Glutamatergic neuron (in vitro differentiated cells): ENCODE data around the gene RBMS1. TPM values are rescaled to one million over a fixed set of nuclear protein-coding genes. Genes with fewer than 3 reads are reported as not detected.

Experiments used
- DNase-seq: peaks from one replicate; pipeline ENCODE4 v3.0.0; 2022
- H3K27ac Mint-ChIP-seq: one replicate; pipeline ENCODE4 v1.8.0; 2020; ENCODE audit warnings: mild to moderate bottlenecking, mixed read lengths, inconsistent platforms; ENCODE audit not compliant: unreplicated experiment
- H3K27me3 Mint-ChIP-seq: one replicate; pipeline ENCODE4 v1.8.0; 2020; ENCODE audit warnings: mild to moderate bottlenecking, moderate library complexity, mixed read lengths, inconsistent platforms; ENCODE audit not compliant: unreplicated experiment
- H3K36me3 Mint-ChIP-seq: one replicate; pipeline ENCODE4 v1.8.0; 2020; ENCODE audit warnings: mild to moderate bottlenecking, mixed read lengths, inconsistent platforms; ENCODE audit not compliant: unreplicated experiment
- H3K4me1 Mint-ChIP-seq: one replicate; pipeline ENCODE4 v1.8.0; 2020; ENCODE audit warnings: mild to moderate bottlenecking, low read depth, mixed read lengths, inconsistent platforms; ENCODE audit not compliant: unreplicated experiment
- H3K4me3 Mint-ChIP-seq: one replicate; pipeline ENCODE4 v1.8.0; 2020; ENCODE audit warnings: mild to moderate bottlenecking, mixed read lengths, inconsistent platforms; ENCODE audit not compliant: unreplicated experiment
- H3K9me3 Mint-ChIP-seq: one replicate; pipeline ENCODE4 v1.8.0; 2020; ENCODE audit warnings: mild to moderate bottlenecking, moderate library complexity, mixed read lengths, inconsistent platforms; ENCODE audit not compliant: unreplicated experiment
- total RNA-seq: library from RNA; stranded (reverse); fragmentation: NEBNext Ultra II Directional; extraction: Animal tissue kit (Norgen Biotek cat#: 25700); gene quantifications from one replicate; pipeline ENCODE4 v1.2.1, GENCODE V29; 2021; ENCODE audit not compliant: unreplicated experiment
- TF ChIP-seq, protein P1 (sequence below): fragments of 200-600 bp; sonication (generic); IDR thresholded peaks from one replicate; pipeline ENCODE4 v1.5.0; 2021; ENCODE audit not compliant: partially characterized antibody, unreplicated experiment

RBMS1 gene
- total RNA-seq, 1 donor from 2014 or later: 142 TPM

DNA sequence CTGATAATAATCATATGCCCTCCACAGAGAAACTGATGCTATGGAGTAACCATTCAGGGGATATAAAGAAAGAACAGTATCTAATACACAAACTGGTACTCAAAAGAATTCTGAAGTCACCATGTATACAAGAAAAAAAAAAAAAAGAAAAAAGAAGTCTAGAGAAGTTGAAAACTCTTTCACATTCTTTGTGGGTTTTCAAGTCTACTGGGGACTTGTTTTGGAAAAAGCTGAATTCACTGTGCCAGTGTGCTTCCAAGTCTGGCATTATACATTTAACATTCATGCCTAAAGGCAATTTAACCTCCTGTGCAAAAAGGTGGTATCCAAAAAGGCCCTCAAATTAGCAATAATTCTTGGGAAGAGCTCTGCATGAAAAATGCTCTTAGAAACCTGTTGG, 198.7 kb downstream of the RBMS1 start:
- Mint-ChIP-seq H3K36me3 (peaks cover 18% of the 10 kb centered on the region), H3K27ac (no peak overlapping the region), H3K4me3 (no peak overlapping the region), H3K27me3 (peaks cover 6% of the 10 kb centered on the region), H3K4me1 (peaks cover 14% of the 10 kb centered on the region), H3K9me3 (peaks cover 9% of the 10 kb centered on the region)
- DNase-seq: no peak
- TF ChIP-seq, protein P1, sequence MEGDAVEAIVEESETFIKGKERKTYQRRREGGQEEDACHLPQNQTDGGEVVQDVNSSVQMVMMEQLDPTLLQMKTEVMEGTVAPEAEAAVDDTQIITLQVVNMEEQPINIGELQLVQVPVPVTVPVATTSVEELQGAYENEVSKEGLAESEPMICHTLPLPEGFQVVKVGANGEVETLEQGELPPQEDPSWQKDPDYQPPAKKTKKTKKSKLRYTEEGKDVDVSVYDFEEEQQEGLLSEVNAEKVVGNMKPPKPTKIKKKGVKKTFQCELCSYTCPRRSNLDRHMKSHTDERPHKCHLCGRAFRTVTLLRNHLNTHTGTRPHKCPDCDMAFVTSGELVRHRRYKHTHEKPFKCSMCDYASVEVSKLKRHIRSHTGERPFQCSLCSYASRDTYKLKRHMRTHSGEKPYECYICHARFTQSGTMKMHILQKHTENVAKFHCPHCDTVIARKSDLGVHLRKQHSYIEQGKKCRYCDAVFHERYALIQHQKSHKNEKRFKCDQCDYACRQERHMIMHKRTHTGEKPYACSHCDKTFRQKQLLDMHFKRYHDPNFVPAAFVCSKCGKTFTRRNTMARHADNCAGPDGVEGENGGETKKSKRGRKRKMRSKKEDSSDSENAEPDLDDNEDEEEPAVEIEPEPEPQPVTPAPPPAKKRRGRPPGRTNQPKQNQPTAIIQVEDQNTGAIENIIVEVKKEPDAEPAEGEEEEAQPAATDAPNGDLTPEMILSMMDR: no peak

DNA sequence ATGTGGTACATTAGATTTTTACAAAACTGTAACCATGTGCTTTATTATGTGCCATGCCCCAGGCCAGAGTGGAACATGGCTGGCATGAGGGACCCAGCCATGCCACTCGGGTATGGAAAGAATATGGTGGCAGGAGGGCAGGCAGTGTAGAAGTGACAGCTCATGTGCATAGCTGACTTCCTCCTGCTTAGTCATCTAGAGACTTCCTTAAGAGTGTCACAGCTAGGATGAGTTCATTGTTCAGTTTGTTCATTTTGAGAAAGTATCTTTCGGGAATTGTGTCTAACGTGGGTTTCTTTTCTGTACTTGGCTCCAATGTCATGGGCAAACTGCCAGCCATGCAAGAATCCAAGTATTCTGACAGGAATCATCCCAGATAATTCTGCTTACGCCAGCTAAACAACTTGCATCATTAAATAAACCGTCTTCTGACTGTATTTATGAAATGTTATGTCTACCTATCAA, 199.2 kb downstream of the RBMS1 start:
- TF ChIP-seq, protein P1: no peak
- H3K27ac Mint-ChIP-seq: no peak overlapping the region
- peaks cover 6% of the 10 kb centered on the region for H3K27me3 Mint-ChIP-seq
- H3K4me1 Mint-ChIP-seq: peaks cover 18% of the 10 kb centered on the region
- no peak for DNase-seq
- H3K4me3 Mint-ChIP-seq: no peak overlapping the region
- H3K36me3 Mint-ChIP-seq: peaks cover 18% of the 10 kb centered on the region
- peaks cover 8% of the 10 kb centered on the region for H3K9me3 Mint-ChIP-seq

DNA sequence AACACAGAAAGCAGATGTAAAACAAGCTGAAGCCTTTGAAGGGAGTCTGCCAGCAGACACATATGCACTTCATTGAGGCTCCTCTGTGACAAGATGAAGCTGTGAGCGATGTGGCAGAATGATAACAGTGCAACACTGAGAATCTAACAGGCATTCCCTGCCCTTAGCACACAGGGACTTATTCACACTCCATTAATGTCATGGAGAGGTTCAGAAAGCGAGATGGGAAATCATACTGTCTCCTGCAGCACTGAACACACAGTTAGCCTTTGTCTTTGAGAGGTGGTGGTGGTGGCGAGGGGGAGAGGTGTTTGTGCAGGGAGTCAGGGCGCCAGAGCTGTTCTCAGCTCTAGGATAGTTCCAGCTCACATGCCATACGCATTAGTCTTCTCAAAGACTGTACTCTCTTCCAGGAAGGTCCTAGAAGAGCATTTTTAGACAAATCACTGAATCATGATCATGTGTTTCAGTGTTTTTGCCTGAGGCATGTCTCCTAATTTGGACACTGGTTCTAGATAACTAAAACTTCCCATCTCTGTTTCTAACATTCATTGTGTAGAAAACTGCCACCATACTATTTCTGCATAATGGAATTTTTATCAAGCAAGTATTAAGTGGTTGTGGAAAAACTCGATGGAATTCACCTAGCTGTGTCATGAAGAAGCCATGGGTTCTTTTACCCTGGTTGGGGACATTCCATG, 200.1 kb downstream of the RBMS1 start:
- Mint-ChIP-seq H3K27me3 (peaks cover 6% of the 10 kb centered on the region), H3K27ac (no peak overlapping the region), H3K4me1 (peaks cover 18% of the 10 kb centered on the region), H3K4me3 (no peak overlapping the region), H3K36me3 (peaks cover 13% of the 10 kb centered on the region), H3K9me3 (peaks cover 7% of the 10 kb centered on the region)
- no peak for DNase-seq
- TF ChIP-seq, protein P1: no peak

DNA sequence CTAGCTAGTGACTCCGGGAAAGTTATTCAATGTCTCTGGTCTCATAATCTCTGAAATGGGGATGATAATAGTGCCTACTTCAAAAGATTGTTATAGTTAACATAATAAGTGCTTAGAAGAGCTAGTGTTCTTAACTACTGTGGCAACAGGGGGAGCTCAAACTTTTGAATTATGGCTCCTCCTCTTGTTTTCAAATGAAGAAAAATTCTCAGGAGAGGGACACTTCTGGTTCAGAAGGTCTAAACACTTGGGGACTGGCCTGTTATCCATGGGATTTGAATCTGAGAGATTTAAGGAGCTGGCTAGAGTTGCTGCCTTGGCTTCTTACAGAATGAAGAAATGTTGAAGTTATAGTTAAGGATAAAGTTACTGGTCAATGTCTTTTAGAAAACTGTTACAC, 201.4 kb downstream of the RBMS1 start:
- no peak overlapping the region for H3K4me3 Mint-ChIP-seq
- H3K36me3 Mint-ChIP-seq: peaks cover 2% of the 10 kb centered on the region
- H3K9me3 Mint-ChIP-seq: peaks cover 4% of the 10 kb centered on the region
- H3K27me3 Mint-ChIP-seq: peaks cover 2% of the 10 kb centered on the region
- no peak overlapping the region for H3K27ac Mint-ChIP-seq
- DNase-seq: no peak
- TF ChIP-seq, protein P1: no peak
- H3K4me1 Mint-ChIP-seq: peaks cover 20% of the 10 kb centered on the region

DNA sequence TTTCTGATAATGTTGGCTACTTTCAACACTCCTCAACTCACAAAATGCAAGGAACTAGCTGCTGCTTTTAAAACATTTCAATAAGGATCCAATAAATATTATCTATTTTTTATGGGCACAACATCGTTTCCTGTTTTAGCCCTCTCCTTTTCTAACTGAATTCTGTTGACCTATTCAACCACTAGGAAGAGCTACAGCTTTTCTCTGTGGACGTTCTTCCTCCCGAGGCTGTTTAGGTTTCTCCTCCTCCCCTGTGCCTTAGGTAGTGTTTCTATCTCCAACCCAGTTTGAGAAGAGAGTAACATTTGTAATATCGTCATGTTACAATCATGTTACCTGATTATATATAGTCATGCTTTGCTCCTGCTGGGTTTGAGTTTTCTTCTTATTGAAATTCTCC, 202.2 kb downstream of the RBMS1 start:
- peaks cover 2% of the 10 kb centered on the region for H3K27me3 Mint-ChIP-seq
- H3K4me1 Mint-ChIP-seq: peaks cover 20% of the 10 kb centered on the region
- no peak overlapping the region for H3K4me3 Mint-ChIP-seq
- TF ChIP-seq, protein P1: no peak
- no peak overlapping the region for H3K27ac Mint-ChIP-seq
- H3K9me3 Mint-ChIP-seq: peaks cover 2% of the 10 kb centered on the region
- DNase-seq: no peak
- H3K36me3 Mint-ChIP-seq: no peaks in the 10 kb centered on the region
